A549 (cell line): ENCODE measurements around the gene NTMT2. TPM values are rescaled to one million over a fixed set of nuclear protein-coding genes. Genes with fewer than 3 reads are reported as not detected.

Source experiments
- ATAC-seq, 2 experiments: fragments of 200-7000 bp in 1 of 2; fragments of >200 bp in 1 of 2; cut with Nextera tagmentation in 1 of 2; cut with Tn5 transposase in 1 of 2; 3 replicates each; pipeline versions ENCODE4 v1.8.0 to v1.9.1; 2018 to 2020; ENCODE audit warnings: mild to moderate bottlenecking in 1 of 2, moderate library complexity in 1 of 2
- CTCF ChIA-PET: fragments of 300-600 bp; sonication (Branson Sonifier 250); formaldehyde crosslinking; extraction: SDS; loops from one replicate; lab custom pipeline; 2021; ENCODE audit warnings: antibody characterized with exemption, inconsistent platforms; lab: Yijun Ruan, JAX
- POLR2A ChIA-PET: fragments of 350-600 bp; formaldehyde crosslinking; extraction: SDS; loops from one replicate; lab custom pipeline; 2021; ENCODE audit warnings: antibody characterized with exemption, inconsistent platforms; lab: Yijun Ruan, JAX
- DNase-seq, 2 experiments: peaks; one replicate each; pipeline versions ENCODE4 v3.0.0 to v3.0.0-alpha.2; 2011 to 2016; ENCODE audit warnings: low read depth in 1 of 2, low spot score in 1 of 2
- FAIRE-seq: peaks from 2 replicates; lab custom pipeline; 2011; peaks lifted over from hg19 to GRCh38; lab: Jason Lieb, UNC
- H3K27ac ChIP-seq, 2 experiments: fragments of >200 bp; sonication (Bioruptor Twin); formaldehyde crosslinking; 3 replicates each; pipeline ENCODE4 v1.5.1; 2016 to 2017
- H3K4me1 ChIP-seq: fragments of >200 bp; sonication (Bioruptor Twin); formaldehyde crosslinking; 3 replicates; pipeline ENCODE4 v1.6.1; 2016
- H3K4me2 ChIP-seq: fragments of >200 bp; sonication (Bioruptor Twin); formaldehyde crosslinking; 3 replicates; pipeline ENCODE4 v1.6.1; 2016
- H3K4me3 ChIP-seq: fragments of >200 bp; sonication (Bioruptor Twin); formaldehyde crosslinking; 3 replicates; pipeline ENCODE4 v1.5.1; 2016
- H3K9me3 ChIP-seq: fragments of >200 bp; sonication (Bioruptor Twin); formaldehyde crosslinking; 3 replicates; pipeline ENCODE4 v1.6.1; 2016
- BHLHE40 ChIP-seq: IDR thresholded peaks from 2 replicates; pipeline ENCODE4 v1.6.1; 2012; ENCODE audit warnings: low read depth, low read length, inconsistent platforms
- CBX2 ChIP-seq: fragments of 200-600 bp; sonication (generic); IDR thresholded peaks from 2 replicates; pipeline ENCODE4 v1.6.1; 2016; ENCODE audit warnings: low read depth, mild to moderate bottlenecking, borderline replicate concordance
- CEBPB ChIP-seq, 2 experiments: fragments of >200 bp in 1 of 2; sonication (Bioruptor Twin) in 1 of 2; formaldehyde crosslinking in 1 of 2; IDR thresholded peaks; 2 replicates each; pipeline ENCODE4 v1.6.1; 2012 to 2016
- CHD2 ChIP-seq: fragments of 150-350 bp; IDR thresholded peaks from 2 replicates; pipeline ENCODE4 v1.6.1; 2014; ENCODE audit warnings: low read length; ENCODE audit not compliant: partially characterized antibody
- CHD4 ChIP-seq: fragments of 200-600 bp; sonication (generic); IDR thresholded peaks from 2 replicates; pipeline ENCODE4 v1.6.1; 2016; ENCODE audit warnings: antibody characterized with exemption, mild to moderate bottlenecking, borderline replicate concordance
- CTCF ChIP-seq: fragments of >200 bp; sonication (Bioruptor Twin); formaldehyde crosslinking; IDR thresholded peaks from 3 replicates; pipeline ENCODE4 v1.5.1; 2016
- ELK1 ChIP-seq: fragments of 150-350 bp; IDR thresholded peaks from 2 replicates; pipeline ENCODE4 v1.6.1; 2014; ENCODE audit warnings: low read depth, mild to moderate bottlenecking, low read length
- EP300 ChIP-seq, 2 experiments: fragments of >200 bp; sonication (Bioruptor Twin); formaldehyde crosslinking; IDR thresholded peaks; 2 replicates in 1 of 2; 3 replicates in 1 of 2; pipeline ENCODE4 v1.6.1; 2016 to 2017
- ESRRA ChIP-seq: fragments of 150-350 bp; IDR thresholded peaks from 2 replicates; pipeline ENCODE4 v1.6.1; 2014; ENCODE audit warnings: mild to moderate bottlenecking, low read length, borderline replicate concordance
- HOXB13 ChIP-seq: fragments of 250-450 bp; sonication (Bioruptor Pico); IDR thresholded peaks from 2 replicates; pipeline ENCODE4 v1.5.0; 2020; ENCODE audit warnings: low read depth, mild to moderate bottlenecking, moderate library complexity
- JUN ChIP-seq, 2 experiments: fragments of >200 bp; sonication (Bioruptor Twin); formaldehyde crosslinking; IDR thresholded peaks; 2 replicates in 1 of 2; 3 replicates in 1 of 2; pipeline ENCODE4 v1.6.1; 2016 to 2017
- MAFK ChIP-seq: fragments of 450-650 bp; IDR thresholded peaks from 2 replicates; pipeline ENCODE4 v1.6.1; 2014; ENCODE audit not compliant: partially characterized antibody
- MAZ ChIP-seq: fragments of 150-350 bp; IDR thresholded peaks from 2 replicates; pipeline ENCODE4 v1.6.1; 2014; ENCODE audit warnings: antibody characterized with exemption, low read depth, low read length, borderline replicate concordance
- NFE2L2 ChIP-seq: fragments of 150-350 bp; conservative IDR thresholded peaks from 2 replicates; pipeline ENCODE4 v1.6.1; 2014; ENCODE audit warnings: low read length
- NR3C1 ChIP-seq: fragments of >200 bp; sonication (Bioruptor Twin); formaldehyde crosslinking; IDR thresholded peaks from 3 replicates; pipeline ENCODE4 v1.6.1; 2017
- POLR2AphosphoS2 ChIP-seq: conservative IDR thresholded peaks from 2 replicates; pipeline ENCODE4 v1.6.1; 2012; ENCODE audit warnings: low read length, improper control_type of control experiment, inconsistent platforms
- RCOR1 ChIP-seq: fragments of 150-350 bp; IDR thresholded peaks from 2 replicates; pipeline ENCODE4 v1.6.1; 2014; ENCODE audit warnings: antibody characterized with exemption, low read length, low read depth
- RFX5 ChIP-seq: fragments of 450-650 bp; IDR thresholded peaks from 2 replicates; pipeline ENCODE4 v1.7.1; 2014; ENCODE audit warnings: antibody characterized with exemption, mild to moderate bottlenecking, moderate library complexity
- RNF2 ChIP-seq: fragments of 200-600 bp; sonication (generic); IDR thresholded peaks from 2 replicates; pipeline ENCODE4 v1.6.1; 2016; ENCODE audit warnings: low read depth, mild to moderate bottlenecking, antibody characterized with exemption, moderate library complexity, borderline replicate concordance
- WGBS: methylation state at CpG from one replicate; pipeline ENCODE4 v1.1.6; 2017; ENCODE audit errors: missing lambda C conversion rate; 5-methylcytosine and 5-hydroxymethylcytosine counted together
- polyA plus RNA-seq, 4 experiments: library from polyadenylated mRNA; depleted of rRNA in 3 of 4; stranded (reverse); fragments of >200 nt; fragmentation: RNase III in 1 of 4; extraction: RNeasy Plus Mini Kit Qiagen cat#74134 plus additional on column Dnase treatment in 1 of 4; gene quantifications; 2 replicates in 3 of 4; 3 replicates in 1 of 4; pipeline ENCODE4 v1.2.3, GENCODE V29; 2011 to 2017
- TF ChIP-seq, protein P1 (sequence below): IDR thresholded peaks from 2 replicates; pipeline ENCODE4 v1.6.1; 2012
- TF ChIP-seq, protein P2 (sequence below): fragments of 250-450 bp; sonication (Bioruptor Pico); IDR thresholded peaks from 2 replicates; pipeline ENCODE4 v1.5.0; 2020; ENCODE audit warnings: low read depth, mild to moderate bottlenecking, moderate library complexity
- TF ChIP-seq, protein P3 (sequence below): fragments of 450-650 bp; IDR thresholded peaks from 2 replicates; pipeline ENCODE4 v1.6.1; 2014; ENCODE audit warnings: antibody characterized with exemption
- TF ChIP-seq, protein P4 (sequence below): fragments of >200 bp; sonication (Bioruptor Twin); formaldehyde crosslinking; IDR thresholded peaks from 2 replicates; pipeline ENCODE4 v1.6.1; 2016

The NTMT2 gene
- polyA plus RNA-seq, 2 of the 4 experiments (the other 2 are of a cell fraction), result not detected

GRCh38 chr1:170175484-170175883, 29.7 kb downstream of the NTMT2 start:
- no peak for ATAC-seq
- no peak overlapping the region for H3K27ac ChIP-seq
- POLR2A ChIA-PET, result no interaction called here
- no peaks in the 10 kb centered on the region for H3K9me3 ChIP-seq
- H3K4me2 ChIP-seq, result no peak overlapping the region
- H3K4me3 ChIP-seq, result no peak overlapping the region
- DNase-seq, result no peak
- CTCF ChIA-PET, result no interaction called here
- TF ChIP-seq JUN (IDR thresholded peaks at IDR 0.05) (no peak), ELK1 (no peak), NFE2L2 (no peak), RFX5 (no peak), CEBPB (IDR thresholded peaks at IDR 0.05) (no peak), MAFK (no peak), EP300 (IDR thresholded peaks at IDR 0.05) (no peak), MAZ (no peak), HOXB13 (CRISPR knock-in tag) (no peak), POLR2AphosphoS2 (no peak), BHLHE40 (no peak), RCOR1 (no peak), NR3C1 (no peak), CHD2 (no peak), RNF2 (no peak), CTCF (no peak), ESRRA (no peak)
- TF ChIP-seq, protein P1, sequence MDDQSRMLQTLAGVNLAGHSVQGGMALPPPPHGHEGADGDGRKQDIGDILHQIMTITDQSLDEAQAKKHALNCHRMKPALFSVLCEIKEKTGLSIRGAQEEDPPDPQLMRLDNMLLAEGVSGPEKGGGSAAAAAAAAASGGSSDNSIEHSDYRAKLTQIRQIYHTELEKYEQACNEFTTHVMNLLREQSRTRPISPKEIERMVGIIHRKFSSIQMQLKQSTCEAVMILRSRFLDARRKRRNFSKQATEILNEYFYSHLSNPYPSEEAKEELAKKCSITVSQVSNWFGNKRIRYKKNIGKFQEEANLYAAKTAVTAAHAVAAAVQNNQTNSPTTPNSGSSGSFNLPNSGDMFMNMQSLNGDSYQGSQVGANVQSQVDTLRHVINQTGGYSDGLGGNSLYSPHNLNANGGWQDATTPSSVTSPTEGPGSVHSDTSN, result no peak
- TF ChIP-seq, protein P2, sequence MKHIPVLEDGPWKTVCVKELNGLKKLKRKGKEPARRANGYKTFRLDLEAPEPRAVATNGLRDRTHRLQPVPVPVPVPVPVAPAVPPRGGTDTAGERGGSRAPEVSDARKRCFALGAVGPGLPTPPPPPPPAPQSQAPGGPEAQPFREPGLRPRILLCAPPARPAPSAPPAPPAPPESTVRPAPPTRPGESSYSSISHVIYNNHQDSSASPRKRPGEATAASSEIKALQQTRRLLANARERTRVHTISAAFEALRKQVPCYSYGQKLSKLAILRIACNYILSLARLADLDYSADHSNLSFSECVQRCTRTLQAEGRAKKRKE, result no peak
- TF ChIP-seq, protein P3, sequence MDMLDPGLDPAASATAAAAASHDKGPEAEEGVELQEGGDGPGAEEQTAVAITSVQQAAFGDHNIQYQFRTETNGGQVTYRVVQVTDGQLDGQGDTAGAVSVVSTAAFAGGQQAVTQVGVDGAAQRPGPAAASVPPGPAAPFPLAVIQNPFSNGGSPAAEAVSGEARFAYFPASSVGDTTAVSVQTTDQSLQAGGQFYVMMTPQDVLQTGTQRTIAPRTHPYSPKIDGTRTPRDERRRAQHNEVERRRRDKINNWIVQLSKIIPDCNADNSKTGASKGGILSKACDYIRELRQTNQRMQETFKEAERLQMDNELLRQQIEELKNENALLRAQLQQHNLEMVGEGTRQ, result no peak
- WGBS, result 5% methylated on average over 1 of the region's 1 CpG
- no peaks in the 10 kb centered on the region for H3K4me1 ChIP-seq
- FAIRE-seq, result no peak

DNA sequence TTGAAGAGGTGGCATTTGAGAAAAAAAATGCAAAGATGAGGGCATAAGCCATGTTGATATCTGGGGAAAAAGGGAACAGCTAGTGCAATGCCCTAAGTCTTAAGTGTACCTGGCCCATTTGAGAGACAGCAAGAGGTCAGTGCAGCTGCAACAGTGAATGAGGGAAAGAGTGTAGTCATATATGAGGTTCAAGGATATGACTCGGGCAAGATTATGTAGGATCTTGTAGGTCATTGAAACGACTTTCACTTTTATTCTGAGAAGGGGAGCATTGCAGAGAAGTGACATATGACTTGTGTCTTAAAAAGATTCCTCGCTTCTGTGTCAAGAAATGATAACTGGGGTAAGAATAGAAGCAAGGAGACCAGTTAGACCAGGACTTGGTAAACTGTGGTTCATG, 31.0 kb downstream of the NTMT2 start:
- no peak overlapping the region for H3K4me2 ChIP-seq
- TF ChIP-seq, protein P4, sequence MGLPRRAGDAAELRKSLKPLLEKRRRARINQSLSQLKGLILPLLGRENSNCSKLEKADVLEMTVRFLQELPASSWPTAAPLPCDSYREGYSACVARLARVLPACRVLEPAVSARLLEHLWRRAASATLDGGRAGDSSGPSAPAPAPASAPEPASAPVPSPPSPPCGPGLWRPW, result no peak
- TF ChIP-seq CHD4 (no peak), CBX2 (no peak)
- TF ChIP-seq, protein P1, result no peak
- CTCF ChIA-PET, result no interaction called here
- no peak for ATAC-seq
- no peaks in the 10 kb centered on the region for H3K4me1 ChIP-seq
- 0% methylated on average over 3 of the region's 3 CpGs for WGBS
- no peak overlapping the region for H3K27ac ChIP-seq
- DNase-seq, result no peak
- FAIRE-seq, result no peak
- no peak overlapping the region for H3K4me3 ChIP-seq
- POLR2A ChIA-PET, result no interaction called here
- H3K9me3 ChIP-seq, result no peaks in the 10 kb centered on the region
